GM18907 (cell line): ENCODE data around the gene ANO4.
"Not testable (repeated sequence)": the region's sequence is repeated elsewhere in the genome, so short reads cannot be mapped to it uniquely, and the experiment has no call there.

ENCODE experiments used
- ATAC-seq: cut with Tn5 transposase; IDR thresholded peaks from one replicate; pipeline ENCODE4 v1.9.1; 2021; ENCODE audit warnings: mild to moderate bottlenecking, moderate library complexity; ENCODE audit not compliant: unreplicated experiment

ANO4 gene

GRCh38 chr12:100867639-100868393 is 73.2 kb downstream of the ANO4 start:
- ATAC-seq, result no peak

- ATAC-seq, result no peak
Measured at GRCh38 chr12:100868487-100868886, 73.9 kb downstream of the ANO4 start.

DNA sequence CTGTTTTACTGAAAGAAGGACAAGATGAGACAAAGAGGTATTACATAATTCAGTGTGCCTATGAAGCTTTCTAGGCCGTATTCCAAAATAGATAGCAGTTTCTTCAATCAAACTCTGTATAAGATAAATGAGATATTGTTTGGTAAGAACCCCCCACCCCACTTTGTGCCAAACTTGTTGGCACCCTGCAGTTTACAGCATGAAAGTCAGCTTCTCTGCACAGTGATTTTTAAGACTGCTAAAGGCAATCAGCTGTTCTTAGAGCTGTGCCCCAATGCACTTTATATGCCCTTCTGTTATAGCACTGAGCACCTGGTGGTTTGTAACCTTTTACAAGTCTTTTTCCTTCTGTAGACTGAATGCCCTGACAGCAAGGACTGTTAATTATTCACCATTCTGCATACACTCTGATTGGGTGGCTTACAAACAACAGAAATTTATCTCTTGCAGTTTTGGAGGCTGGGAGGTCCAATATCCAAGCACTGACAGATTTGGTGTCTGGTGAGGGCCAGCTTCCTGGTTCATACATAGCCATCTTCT is 76.7 kb downstream of the ANO4 start:
- no peak for ATAC-seq

DNA sequence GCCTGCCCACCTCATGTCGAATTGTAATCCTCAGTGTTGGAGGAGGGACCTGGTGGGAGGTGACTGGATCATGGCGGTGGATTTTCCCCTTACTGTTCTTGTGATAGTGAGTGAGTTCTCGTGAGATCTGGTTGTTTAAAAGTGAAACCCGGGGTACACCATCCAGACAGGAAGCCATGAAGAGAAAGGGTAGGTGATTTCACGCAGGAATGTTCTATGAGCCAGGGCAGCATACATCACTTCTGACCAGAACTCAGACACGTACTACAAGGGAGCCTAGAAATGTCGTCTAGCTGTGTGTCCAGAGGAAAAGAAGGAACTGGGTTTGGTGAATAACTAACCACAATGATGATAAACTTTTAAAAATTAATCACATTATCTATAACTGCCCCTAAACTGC is 80.6 kb downstream of the ANO4 start:
- no peak for ATAC-seq

DNA sequence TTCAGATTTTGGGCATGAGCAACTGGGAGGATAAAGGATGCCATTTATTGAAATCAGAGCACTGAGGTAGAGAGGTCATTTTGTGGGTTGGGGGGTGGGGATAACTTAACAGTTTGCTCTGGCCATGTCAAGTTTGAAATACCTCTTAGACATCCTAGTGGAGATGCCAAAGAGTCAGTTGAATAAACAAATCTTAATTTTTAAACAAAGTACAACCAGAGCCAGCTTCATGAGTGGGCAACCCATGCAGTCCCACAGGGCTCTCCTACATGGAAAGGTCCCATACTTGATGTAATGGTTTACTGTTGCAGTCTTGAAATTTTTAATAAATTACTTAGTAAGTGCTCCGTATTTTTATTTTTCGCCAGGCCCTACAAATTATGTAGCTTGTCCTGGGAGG is 81.2 kb downstream of the ANO4 start:
- ATAC-seq, result no peak

DNA sequence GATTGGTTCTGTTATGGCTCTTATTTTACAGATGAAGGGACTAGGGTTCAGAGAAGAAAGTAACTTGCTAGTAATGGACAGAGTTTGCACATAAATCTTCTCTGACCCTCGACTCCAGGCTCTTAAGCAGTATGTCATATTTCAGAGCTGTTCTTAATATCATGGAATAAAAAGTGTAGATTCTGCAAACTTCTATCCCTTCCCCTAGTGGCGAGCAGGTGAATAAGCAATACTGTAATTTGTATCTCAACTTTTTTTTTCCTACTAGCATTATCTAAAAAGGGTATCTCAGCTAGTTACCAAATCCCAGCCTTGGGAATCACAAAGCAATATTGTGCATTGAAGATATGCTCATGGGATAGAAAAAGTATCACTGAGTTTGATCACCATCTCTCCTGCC is 83.2 kb downstream of the ANO4 start:
- ATAC-seq, result no peak

DNA sequence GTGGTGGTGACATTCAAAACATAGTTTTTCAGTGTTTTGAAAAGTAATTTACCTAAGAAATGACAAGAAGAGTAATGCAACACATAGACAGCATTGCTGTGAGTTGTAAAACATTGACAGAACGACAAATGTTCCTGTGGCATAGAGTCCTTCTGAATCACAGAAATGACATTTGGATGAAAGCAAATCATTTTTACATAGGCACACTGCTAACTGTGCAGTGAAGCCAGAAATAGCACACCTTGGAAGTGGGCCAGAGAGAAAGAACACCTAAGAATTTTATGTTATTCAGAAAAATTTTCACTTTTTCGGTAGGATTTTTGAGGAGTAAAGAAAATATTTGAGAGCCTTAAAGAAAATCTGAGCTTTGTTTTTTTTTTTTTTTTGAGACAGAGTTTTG is 100.6 kb downstream of the ANO4 start:
- no peak for ATAC-seq

- ATAC-seq, result no peak
Measured at GRCh38 chr12:100896192-100896591, 101.6 kb downstream of the ANO4 start.

DNA sequence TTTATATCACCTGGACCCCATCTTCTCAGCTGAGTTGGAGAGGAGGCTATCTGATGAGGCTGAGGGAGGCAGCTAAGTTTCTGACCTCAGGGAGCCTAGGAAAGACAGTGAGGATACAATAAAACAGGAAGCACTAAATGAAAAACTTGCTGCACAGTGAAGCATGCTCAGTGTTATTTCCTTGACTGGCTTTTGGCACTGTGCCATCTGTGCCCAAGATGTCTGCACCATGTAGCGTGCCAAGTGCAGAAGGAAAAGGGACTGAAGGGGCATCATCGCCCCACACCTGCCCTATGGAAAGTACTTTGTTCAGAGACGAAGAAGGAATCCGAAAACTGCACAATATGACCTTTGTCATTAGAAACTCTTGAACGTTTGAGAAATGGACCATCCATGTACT is 102.7 kb downstream of the ANO4 start:
- no peak for ATAC-seq

DNA sequence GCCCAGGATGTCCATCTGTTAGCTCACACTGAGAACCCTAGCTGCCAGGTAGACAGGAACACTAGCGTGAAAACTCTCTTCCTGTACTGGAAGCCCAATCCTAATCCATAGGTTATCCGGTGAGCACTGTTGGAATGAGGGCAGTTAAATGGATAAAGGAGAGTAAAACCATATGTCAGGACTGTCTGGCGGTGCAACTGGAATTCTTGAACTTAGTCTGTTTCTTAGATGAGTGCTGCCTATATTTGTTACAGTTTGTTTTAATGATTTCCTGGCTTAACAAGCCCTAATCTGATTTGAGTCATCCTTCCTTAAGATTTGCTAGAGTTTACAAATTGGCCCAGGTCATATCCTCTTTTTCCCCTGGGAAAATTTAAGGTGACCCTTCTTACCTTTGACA is 104.7 kb downstream of the ANO4 start:
- ATAC-seq, result no peak

DNA sequence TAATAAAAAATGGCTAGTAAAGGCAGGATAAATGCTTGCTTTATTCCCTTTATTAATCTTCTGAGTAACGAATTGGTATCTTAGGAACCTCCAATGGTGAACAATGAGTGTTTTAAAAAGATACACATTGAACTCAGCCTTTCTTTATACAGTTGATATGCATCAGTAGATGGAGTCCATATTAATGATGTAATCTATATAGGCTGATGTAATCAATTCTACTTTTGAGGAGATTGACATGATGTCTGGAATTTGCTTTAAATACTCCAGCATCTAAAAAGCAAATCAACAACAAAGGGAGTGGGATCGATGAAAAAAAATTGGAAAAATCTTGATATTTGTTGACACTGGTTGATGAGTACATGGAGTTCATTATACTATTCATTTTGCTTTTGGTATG is 106.2 kb downstream of the ANO4 start:
- ATAC-seq, result no peak

- ATAC-seq, result no peak
Measured at GRCh38 chr12:100901266-100901665, 106.7 kb downstream of the ANO4 start.

- no peak for ATAC-seq
Measured at GRCh38 chr12:100904270-100904669, 109.7 kb downstream of the ANO4 start.

- no peak for ATAC-seq
Measured at GRCh38 chr12:100908501-100908900, 113.9 kb downstream of the ANO4 start.

- no peak for ATAC-seq
Measured at GRCh38 chr12:100913872-100914592, 119.5 kb downstream of the ANO4 start.

GRCh38 chr12:100919116-100919515 is 124.5 kb downstream of the ANO4 start:
- ATAC-seq, result no peak

DNA sequence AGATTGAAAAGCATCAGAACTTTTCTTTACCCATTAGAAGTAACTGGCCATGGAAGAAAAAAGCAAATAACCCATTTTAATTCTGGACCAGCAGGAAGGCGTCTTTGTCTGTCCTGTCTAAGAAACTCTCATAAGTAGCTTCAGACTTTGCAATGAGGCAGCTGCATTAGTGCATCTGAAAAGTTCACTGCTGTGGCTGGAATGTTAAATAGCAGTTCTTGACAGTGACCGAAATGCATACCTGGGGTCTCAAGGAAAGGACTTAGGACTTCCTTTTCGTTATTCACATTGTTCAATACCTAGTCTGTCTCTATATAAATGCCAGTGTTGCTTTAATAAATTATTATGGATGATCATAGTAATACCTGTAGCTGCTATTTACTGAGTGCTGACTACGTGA is 125.9 kb downstream of the ANO4 start:
- no peak for ATAC-seq

DNA sequence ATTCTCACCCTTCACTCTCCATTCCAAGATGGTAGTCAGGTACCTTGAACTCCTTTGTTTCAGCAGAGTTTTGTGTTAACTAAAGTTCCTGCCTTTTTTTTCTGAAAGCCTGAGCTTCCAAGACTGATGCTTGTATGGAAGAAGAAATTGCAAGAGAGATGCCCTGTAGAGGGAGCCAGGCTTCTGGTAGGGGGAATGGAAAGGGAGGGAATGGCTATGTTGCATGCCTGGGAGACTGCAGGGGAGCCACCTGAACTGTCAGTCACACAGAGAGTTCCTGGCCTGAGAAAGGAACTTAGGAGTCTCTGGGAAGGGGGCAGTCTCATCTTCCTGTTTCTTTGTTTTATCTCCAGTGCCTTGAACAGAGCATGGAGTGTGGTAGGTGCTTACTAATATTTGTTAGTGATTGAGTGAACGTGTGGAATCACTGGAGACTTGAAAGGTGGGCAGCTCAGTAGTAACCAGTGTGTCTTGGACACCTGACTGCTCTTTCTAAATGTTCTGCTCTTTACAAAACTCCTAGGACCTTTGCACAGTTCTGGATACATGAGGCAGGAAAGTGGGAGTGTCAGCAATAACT is 132.2 kb downstream of the ANO4 start:
- ATAC-seq, result no peak

- ATAC-seq, result no peak
Measured at GRCh38 chr12:100927826-100928225, 133.2 kb downstream of the ANO4 start.

DNA sequence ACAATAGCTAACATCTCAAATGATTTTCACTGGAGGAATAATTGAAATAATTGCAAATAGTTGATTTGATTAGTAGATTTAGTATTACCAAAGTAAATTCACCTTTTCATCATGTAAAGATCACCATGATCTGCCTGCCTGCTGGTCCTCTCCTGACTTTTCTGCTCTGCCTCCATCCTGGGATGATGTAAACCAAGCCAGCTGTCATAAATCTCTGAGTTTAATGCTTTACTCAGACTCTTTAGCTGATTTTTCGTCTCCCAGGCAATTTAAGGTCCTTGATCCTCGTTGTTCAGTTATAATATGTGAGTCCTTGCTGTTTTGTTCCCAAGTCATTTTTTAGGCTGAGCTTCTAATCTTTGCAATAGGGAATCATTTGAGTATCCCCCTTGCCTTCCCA is 138.0 kb downstream of the ANO4 start:
- no peak for ATAC-seq

DNA sequence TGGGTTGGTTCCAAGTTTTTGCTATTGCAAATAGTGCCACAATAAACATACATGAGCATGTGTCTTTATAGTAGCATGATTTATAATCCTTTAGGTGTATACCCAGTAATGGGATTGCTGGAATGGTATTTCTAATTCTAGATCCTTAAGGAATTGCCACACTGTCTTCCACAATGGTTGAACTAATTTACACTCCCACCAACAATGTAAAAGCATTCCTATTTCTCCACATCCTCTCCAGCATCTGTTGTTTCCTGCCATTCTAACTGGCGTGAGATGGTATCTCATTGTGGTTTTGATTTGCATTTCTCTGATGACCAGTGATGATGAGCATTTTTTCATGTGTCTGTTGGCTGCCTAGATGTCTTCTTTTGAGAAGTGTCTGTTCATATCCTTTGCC is 139.0 kb downstream of the ANO4 start:
- not testable (repeated sequence) for ATAC-seq

GRCh38 chr12:100935929-100936328 is 141.4 kb downstream of the ANO4 start:
- ATAC-seq, result no peak
